ENCODE data around the gene SMPD1. TPM values are rescaled to one million over a fixed set of nuclear protein-coding genes. Genes with fewer than 3 reads are reported as not detected.

Gene SMPD1
- total and polyA plus RNA-seq, 4 donors: 18.8 to 50.0 (median 41.3) TPM

DNA sequence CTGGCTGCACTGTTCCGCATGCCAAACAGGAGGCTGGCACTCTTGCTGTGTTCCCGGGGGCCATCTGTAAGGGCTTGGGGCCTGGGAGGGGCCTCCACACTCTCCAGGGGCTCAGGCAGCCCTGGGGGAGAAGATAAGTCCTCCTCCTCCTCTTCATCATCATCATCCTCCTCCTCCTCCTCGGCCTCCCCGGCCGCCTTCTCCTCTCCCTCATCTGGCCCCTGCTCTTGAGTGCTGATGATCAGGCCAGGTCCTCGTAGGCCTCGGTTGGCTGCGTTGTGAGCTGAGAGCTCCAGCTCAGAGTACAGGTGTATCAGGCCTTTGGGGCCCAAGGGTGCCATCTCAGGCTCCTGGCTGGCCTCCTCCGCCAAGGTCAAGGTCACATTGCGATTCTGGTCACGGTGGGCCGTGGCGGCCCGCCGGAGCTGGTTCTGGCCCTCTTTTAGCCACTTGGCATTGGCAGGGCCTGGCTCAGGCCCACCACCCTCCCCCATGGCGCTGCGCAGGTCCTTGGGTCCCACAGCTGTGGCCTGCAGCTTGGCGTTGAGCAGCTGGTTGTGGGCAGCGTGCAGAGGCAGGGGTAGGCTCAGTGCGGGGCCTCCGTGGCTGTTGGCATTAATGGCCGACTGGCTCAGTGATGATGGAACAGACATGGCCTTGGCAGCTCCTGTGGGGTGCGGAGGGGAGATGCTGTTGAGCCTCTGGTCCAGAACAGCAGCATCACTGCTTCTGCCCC lies 20.6 kb downstream of the SMPD1 start:
- no peak for DNase-seq (ENCODE audit: low read depth in 4 of 6, low spot score in 6 of 6)
- H3K36me3 ChIP-seq (ENCODE audit: control insufficient read depth, insufficient read depth, low read length): peaks cover 37% of the 10 kb centered on the region
- H3K4me1 ChIP-seq (ENCODE audit: control insufficient read depth, insufficient read depth, low read length): peaks cover 42% of the 10 kb centered on the region
- H3K9me3 ChIP-seq (ENCODE audit: control insufficient read depth, insufficient read depth, low read length): no peaks in the 10 kb centered on the region
- H3K27ac ChIP-seq (ENCODE audit: low read depth, low read length): no peak overlapping the region
- H3K4me3 ChIP-seq (ENCODE audit: low read depth, low read length): no peak overlapping the region
- 93% methylated on average over 23 of the region's 23 CpGs for WGBS (ENCODE audit: insufficient coverage)
- H3K27me3 ChIP-seq (ENCODE audit: control insufficient read depth, insufficient read depth, low read length): no peaks in the 10 kb centered on the region

DNA sequence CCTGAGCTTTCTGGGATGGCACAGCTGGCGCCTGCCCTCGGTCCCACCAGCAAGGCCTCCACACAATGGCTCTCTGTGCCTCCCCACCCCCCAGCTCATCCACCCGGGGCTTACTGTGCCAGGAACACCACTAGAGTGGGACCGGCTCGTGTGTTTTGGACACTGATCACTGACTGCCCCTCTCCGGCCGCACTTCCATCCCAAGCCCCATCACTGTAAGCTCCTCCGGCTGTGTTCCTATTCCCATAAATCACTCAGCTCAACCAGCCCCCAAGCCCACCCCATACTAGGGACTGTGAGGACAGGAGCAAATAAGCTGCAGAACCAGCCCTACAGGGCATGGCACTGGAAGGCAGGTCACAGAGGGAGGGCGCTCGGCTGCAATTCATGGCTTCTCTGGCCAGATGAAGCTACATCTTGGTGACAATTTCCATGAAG lies 21.3 kb downstream of the SMPD1 start:
- 46% methylated on average over 10 of the region's 10 CpGs for WGBS (ENCODE audit: insufficient coverage)
- DNase-seq (ENCODE audit: low read depth in 4 of 6, low spot score in 6 of 6): peak in 1 of 6 donors; percentile 28
- Histone ChIP-seq H3K4me1 (ENCODE audit: control insufficient read depth, insufficient read depth, low read length) (peaks cover 41% of the 10 kb centered on the region), H3K9me3 (ENCODE audit: control insufficient read depth, insufficient read depth, low read length) (no peaks in the 10 kb centered on the region), H3K4me3 (ENCODE audit: low read depth, low read length) (no peak overlapping the region), H3K27me3 (ENCODE audit: control insufficient read depth, insufficient read depth, low read length) (no peaks in the 10 kb centered on the region), H3K36me3 (ENCODE audit: control insufficient read depth, insufficient read depth, low read length) (peaks cover 37% of the 10 kb centered on the region), H3K27ac (ENCODE audit: low read depth, low read length) (no peak overlapping the region)

GRCh38 chr11:6413791-6414201 lies 23.5 kb downstream of the SMPD1 start:
- Histone ChIP-seq H3K4me3 (ENCODE audit: low read depth, low read length) (no peak overlapping the region), H3K27ac (ENCODE audit: low read depth, low read length) (no peak overlapping the region), H3K27me3 (ENCODE audit: control insufficient read depth, insufficient read depth, low read length) (no peaks in the 10 kb centered on the region), H3K9me3 (ENCODE audit: control insufficient read depth, insufficient read depth, low read length) (no peaks in the 10 kb centered on the region), H3K36me3 (ENCODE audit: control insufficient read depth, insufficient read depth, low read length) (peaks cover 37% of the 10 kb centered on the region), H3K4me1 (ENCODE audit: control insufficient read depth, insufficient read depth, low read length) (peaks cover 44% of the 10 kb centered on the region)
- 90% methylated on average over 12 of the region's 12 CpGs for WGBS (ENCODE audit: insufficient coverage)
- no peak for DNase-seq (ENCODE audit: low read depth in 4 of 6, low spot score in 6 of 6)

DNA sequence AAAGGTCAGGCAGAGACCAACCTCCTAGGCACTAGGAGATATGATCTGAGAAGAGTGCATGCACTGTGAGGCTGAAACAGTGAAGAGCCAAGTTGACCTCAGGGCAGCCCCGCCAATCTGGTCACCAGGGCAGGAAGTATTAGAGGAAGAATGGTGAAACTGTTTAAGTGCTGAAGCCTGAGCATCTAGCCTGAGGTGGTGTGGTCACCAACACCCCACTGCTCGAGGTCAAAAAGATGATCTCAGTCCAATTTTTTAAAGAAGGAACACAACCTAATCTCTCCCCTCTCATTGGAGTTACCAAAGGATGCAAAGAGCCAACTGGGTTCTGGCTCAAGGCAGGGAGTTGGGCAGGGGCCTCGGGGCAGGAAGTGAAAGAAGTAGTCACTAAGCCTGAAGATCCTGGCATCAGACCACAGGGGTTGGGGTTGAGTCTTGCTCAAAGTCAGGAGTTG lies 24.6 kb downstream of the SMPD1 start:
- peaks cover 46% of the 10 kb centered on the region for H3K4me1 ChIP-seq (ENCODE audit: control insufficient read depth, insufficient read depth, low read length)
- no peaks in the 10 kb centered on the region for H3K9me3 ChIP-seq (ENCODE audit: control insufficient read depth, insufficient read depth, low read length)
- H3K27me3 ChIP-seq (ENCODE audit: control insufficient read depth, insufficient read depth, low read length): no peaks in the 10 kb centered on the region
- H3K4me3 ChIP-seq (ENCODE audit: low read depth, low read length): no peak overlapping the region
- H3K27ac ChIP-seq (ENCODE audit: low read depth, low read length): no peak overlapping the region
- no peak for DNase-seq (ENCODE audit: low read depth in 4 of 6, low spot score in 6 of 6)
- H3K36me3 ChIP-seq (ENCODE audit: control insufficient read depth, insufficient read depth, low read length): peaks cover 32% of the 10 kb centered on the region
- 88% methylated on average over 2 of the region's 3 CpGs for WGBS (ENCODE audit: insufficient coverage)

DNA sequence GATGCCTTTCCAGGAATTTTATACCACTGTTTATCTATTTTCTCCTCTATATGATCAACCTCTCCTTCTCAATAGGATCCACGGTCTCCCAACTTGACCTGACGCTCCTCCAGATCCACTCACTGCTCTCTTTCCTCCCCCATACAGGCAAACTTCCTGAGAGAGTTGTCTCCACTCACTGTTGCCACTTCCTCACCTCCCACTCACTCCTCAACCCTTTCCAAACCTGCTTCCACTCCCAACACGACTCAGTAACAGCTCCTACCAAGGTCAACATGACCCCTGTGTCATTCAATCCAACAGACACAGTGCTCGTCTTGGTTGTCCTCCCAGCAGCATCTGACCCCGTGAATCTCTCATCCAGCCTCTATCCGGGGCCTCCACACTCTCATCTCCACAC lies 25.5 kb downstream of the SMPD1 start:
- DNase-seq (ENCODE audit: low read depth in 4 of 6, low spot score in 6 of 6): no peak
- Histone ChIP-seq H3K27me3 (ENCODE audit: control insufficient read depth, insufficient read depth, low read length) (no peaks in the 10 kb centered on the region), H3K36me3 (ENCODE audit: control insufficient read depth, insufficient read depth, low read length) (peaks cover 24% of the 10 kb centered on the region), H3K4me1 (ENCODE audit: control insufficient read depth, insufficient read depth, low read length) (peaks cover 46% of the 10 kb centered on the region), H3K9me3 (ENCODE audit: control insufficient read depth, insufficient read depth, low read length) (no peaks in the 10 kb centered on the region), H3K4me3 (ENCODE audit: low read depth, low read length) (no peak overlapping the region), H3K27ac (ENCODE audit: low read depth, low read length) (no peak overlapping the region)
- WGBS (ENCODE audit: insufficient coverage): 88% methylated on average over 6 of the region's 6 CpGs

GRCh38 chr11:6417907-6418556 lies 27.8 kb downstream of the SMPD1 start:
- H3K9me3 ChIP-seq (ENCODE audit: control insufficient read depth, insufficient read depth, low read length): no peaks in the 10 kb centered on the region
- H3K4me1 ChIP-seq (ENCODE audit: control insufficient read depth, insufficient read depth, low read length): peaks cover 26% of the 10 kb centered on the region
- peaks cover 10% of the 10 kb centered on the region for H3K36me3 ChIP-seq (ENCODE audit: control insufficient read depth, insufficient read depth, low read length)
- H3K27me3 ChIP-seq (ENCODE audit: control insufficient read depth, insufficient read depth, low read length): no peaks in the 10 kb centered on the region
- peak overlapping the region; percentile 67 for H3K4me3 ChIP-seq (ENCODE audit: low read depth, low read length)
- DNase-seq (ENCODE audit: low read depth in 4 of 6, low spot score in 6 of 6): peak in 3 of 6 donors; percentile 20 to 53 (median 29)
- WGBS (ENCODE audit: insufficient coverage): 23% methylated on average over 6 of the region's 7 CpGs
- peak overlapping the region; percentile 76 for H3K27ac ChIP-seq (ENCODE audit: low read depth, low read length)

DNA sequence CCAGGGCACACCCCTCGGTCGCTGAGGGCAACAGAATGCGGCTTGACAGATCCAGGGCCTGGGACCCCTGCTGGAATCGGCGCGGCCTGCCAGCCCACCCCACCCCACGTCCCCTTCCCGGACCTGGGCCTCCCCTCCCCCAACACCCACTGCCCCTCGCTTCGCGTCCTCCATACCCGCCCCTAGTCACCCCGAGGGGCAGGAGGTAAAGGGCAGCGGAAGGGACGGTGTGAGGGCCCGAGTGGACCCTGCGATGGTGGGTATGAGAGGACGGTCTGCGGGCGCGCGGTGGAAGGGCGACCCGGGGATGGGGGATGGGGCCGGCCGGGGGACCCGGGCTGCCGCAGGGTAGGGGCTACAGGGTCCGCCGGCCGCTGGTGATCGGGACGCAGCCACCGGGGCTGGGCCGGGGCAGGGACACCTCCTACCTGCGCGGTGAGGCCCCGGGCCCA lies 28.3 kb downstream of the SMPD1 start:
- WGBS (ENCODE audit: insufficient coverage): under 1% methylated on average over 32 of the region's 38 CpGs
- DNase-seq (ENCODE audit: low read depth in 4 of 6, low spot score in 6 of 6): no peak
- Histone ChIP-seq H3K36me3 (ENCODE audit: control insufficient read depth, insufficient read depth, low read length) (peaks cover 4% of the 10 kb centered on the region), H3K27me3 (ENCODE audit: control insufficient read depth, insufficient read depth, low read length) (no peaks in the 10 kb centered on the region), H3K4me3 (ENCODE audit: low read depth, low read length) (peak overlapping the region; percentile 67), H3K27ac (ENCODE audit: low read depth, low read length) (peak overlapping the region; percentile 76), H3K4me1 (ENCODE audit: control insufficient read depth, insufficient read depth, low read length) (peaks cover 20% of the 10 kb centered on the region), H3K9me3 (ENCODE audit: control insufficient read depth, insufficient read depth, low read length) (no peaks in the 10 kb centered on the region)

DNA sequence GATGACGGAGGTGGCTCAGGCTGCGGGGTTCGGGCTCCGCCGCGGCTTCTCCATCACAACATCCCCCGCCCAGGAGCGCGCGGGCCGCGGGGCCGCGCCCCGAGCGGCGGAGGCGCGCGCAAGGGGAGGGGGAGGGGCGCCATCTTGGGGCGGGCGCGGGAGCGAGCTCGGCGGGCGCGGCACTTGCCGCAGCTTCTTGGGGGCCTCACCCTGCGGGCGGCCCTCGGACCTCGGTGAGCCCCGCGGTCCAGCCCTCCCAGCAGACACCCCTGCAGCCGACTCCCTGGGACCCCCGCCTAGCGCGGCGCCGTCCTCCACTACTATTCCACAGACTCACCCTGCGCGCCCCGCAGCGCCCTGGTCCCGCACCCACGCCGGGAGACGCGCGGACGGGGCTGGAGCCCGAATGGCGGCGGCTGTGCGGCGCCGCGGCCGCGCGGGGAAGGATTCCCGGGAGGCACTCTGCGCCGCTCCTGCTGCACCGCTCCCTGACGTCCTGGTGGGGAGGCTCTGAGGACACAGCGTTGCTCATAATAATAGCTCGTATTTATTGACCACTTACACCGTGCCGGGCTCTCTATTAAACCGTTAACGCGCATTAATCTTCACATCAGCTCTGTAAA lies 28.8 kb downstream of the SMPD1 start, which contains the start of gene APBB1:
TSS of gene APBB1 (minus strand) at position 86 of the 623 bp plus-strand sequence. CDS start 7,747 bp downstream, outside the sequence.
- Histone ChIP-seq H3K4me1 (ENCODE audit: control insufficient read depth, insufficient read depth, low read length) (peaks cover 16% of the 10 kb centered on the region), H3K4me3 (ENCODE audit: low read depth, low read length) (peak within 1 kb of the TSS; percentile 67), H3K36me3 (ENCODE audit: control insufficient read depth, insufficient read depth, low read length) (peaks cover 3% of the 10 kb centered on the region), H3K27me3 (ENCODE audit: control insufficient read depth, insufficient read depth, low read length) (no peaks in the 10 kb centered on the region), H3K9me3 (ENCODE audit: control insufficient read depth, insufficient read depth, low read length) (no peaks in the 10 kb centered on the region), H3K27ac (ENCODE audit: low read depth, low read length) (peak within 1 kb of the TSS; percentile 88)
- 1% methylated on average over 63 of the region's 75 CpGs for WGBS (ENCODE audit: insufficient coverage)
- DNase-seq (ENCODE audit: low read depth in 4 of 6, low spot score in 6 of 6): peak; percentile 65 to 96 (median 78)

DNA sequence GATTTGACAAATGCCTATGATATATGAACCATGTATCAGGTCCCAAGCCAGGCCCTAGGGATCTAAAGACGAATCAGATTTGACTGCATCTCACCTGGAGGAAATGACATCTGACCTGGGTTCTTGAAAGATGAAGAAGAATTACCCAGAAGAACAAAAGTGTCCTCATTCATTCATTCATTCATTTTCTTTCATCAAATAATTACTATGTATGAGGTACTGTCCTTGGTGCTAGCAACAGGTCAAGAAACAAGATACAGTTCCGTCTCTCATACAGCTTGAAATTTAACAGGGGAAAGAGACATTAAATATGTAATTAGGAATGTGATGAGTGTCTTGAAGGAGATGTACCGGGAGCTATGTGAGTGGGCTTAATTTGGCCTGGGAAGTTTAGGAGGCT lies 30.4 kb downstream of the SMPD1 start:
- peaks cover 10% of the 10 kb centered on the region for H3K4me1 ChIP-seq (ENCODE audit: control insufficient read depth, insufficient read depth, low read length)
- H3K27ac ChIP-seq (ENCODE audit: low read depth, low read length): no peak overlapping the region
- H3K4me3 ChIP-seq (ENCODE audit: low read depth, low read length): no peak overlapping the region
- no peaks in the 10 kb centered on the region for H3K27me3 ChIP-seq (ENCODE audit: control insufficient read depth, insufficient read depth, low read length)
- WGBS (ENCODE audit: insufficient coverage): 100% methylated on average over 1 of the region's 3 CpGs
- no peak for DNase-seq (ENCODE audit: low read depth in 4 of 6, low spot score in 6 of 6)
- no peaks in the 10 kb centered on the region for H3K9me3 ChIP-seq (ENCODE audit: control insufficient read depth, insufficient read depth, low read length)
- H3K36me3 ChIP-seq (ENCODE audit: control insufficient read depth, insufficient read depth, low read length): no peaks in the 10 kb centered on the region
